NB4 (cell line): ENCODE measurements around the gene PCDHAC2.

Source experiments
- DNase-seq: peaks from one replicate; pipeline ENCODE4 v3.0.0; 2010; ENCODE audit warnings: low read depth
- H3K4me3 ChIP-seq: one replicate; pipeline ENCODE4 v1.5.1; 2011; ENCODE audit warnings: mild to moderate bottlenecking, low read depth, low read length, moderate library complexity
- MYC ChIP-seq: IDR thresholded peaks from 2 replicates; pipeline ENCODE4 v1.6.1; 2011; ENCODE audit warnings: low read depth, low read length
- POLR2A ChIP-seq: IDR thresholded peaks from 2 replicates; pipeline ENCODE4 v1.6.1; 2011; ENCODE audit warnings: mild to moderate bottlenecking; ENCODE audit not compliant: insufficient read length; ENCODE audit errors: extremely low read depth
- TF ChIP-seq, protein P1 (sequence below): IDR thresholded peaks from one replicate; pipeline ENCODE4 v1.5.1; 2012; ENCODE audit warnings: low read depth, low read length
- TF ChIP-seq, protein P2 (sequence below): IDR thresholded peaks from 2 replicates; pipeline ENCODE4 v1.6.1; 2011; ENCODE audit warnings: low read depth, low read length

Gene PCDHAC2

DNA sequence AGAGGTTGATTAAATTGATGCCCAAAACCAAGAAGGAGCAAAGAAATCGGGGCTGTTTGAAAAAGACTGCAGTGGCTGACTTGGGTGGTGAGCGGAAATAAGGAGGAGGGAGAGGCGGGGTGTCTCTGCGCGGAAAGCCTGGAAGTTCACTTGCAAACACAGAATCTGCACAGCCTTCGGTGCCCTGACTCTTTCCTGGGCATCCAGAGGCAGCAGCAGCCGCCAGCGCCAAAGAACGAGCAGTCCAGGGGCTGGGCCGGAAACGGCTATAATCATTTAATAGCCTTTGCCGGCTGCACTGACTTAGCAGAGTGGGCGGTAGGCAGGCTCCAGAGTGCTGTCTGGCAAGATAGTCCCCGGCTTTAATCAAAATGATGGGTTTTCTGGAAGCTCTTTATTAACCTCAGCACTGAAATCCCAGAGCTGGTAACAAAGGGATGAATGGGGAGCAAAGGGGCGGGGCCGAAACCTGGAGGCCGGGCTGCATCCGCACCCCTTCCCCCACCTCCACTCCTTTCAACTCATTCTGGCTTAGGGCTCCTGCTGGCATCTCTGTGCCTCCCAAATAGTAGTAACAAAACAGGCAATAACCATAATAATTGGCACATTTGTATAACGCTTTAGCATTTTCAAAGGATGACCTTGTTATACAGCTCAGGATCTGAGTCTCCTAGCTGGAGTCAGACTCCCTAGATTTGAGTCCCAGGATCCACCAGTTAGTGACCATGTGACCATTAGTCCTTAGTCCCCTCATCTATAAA lies 35.7 kb downstream of the PCDHAC2 start:
- no peak for TF ChIP-seq POLR2A
- TF ChIP-seq, protein P1, sequence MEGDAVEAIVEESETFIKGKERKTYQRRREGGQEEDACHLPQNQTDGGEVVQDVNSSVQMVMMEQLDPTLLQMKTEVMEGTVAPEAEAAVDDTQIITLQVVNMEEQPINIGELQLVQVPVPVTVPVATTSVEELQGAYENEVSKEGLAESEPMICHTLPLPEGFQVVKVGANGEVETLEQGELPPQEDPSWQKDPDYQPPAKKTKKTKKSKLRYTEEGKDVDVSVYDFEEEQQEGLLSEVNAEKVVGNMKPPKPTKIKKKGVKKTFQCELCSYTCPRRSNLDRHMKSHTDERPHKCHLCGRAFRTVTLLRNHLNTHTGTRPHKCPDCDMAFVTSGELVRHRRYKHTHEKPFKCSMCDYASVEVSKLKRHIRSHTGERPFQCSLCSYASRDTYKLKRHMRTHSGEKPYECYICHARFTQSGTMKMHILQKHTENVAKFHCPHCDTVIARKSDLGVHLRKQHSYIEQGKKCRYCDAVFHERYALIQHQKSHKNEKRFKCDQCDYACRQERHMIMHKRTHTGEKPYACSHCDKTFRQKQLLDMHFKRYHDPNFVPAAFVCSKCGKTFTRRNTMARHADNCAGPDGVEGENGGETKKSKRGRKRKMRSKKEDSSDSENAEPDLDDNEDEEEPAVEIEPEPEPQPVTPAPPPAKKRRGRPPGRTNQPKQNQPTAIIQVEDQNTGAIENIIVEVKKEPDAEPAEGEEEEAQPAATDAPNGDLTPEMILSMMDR = no peak
- TF ChIP-seq, protein P2, sequence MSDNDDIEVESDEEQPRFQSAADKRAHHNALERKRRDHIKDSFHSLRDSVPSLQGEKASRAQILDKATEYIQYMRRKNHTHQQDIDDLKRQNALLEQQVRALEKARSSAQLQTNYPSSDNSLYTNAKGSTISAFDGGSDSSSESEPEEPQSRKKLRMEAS = no peak
- no peak for TF ChIP-seq MYC
- DNase-seq = no peak
- no peak overlapping the region for H3K4me3 ChIP-seq

DNA sequence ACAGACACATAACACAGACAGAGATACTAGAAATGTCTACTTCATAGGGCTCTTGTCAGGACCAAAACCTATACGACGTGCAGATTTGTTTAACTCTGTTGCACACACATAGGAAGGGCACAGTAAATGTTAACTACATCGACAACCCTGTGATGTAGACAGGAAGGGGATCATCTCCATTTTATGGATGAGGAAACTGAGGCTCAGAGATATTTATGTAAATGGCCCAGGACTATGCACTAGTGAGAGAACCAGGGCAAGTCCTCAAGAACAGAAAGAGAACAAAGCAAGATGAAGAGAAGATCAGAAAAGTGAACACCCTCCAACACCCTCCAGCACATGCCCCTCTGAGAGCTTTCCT lies 36.3 kb downstream of the PCDHAC2 start:
- H3K4me3 ChIP-seq = no peak overlapping the region
- DNase-seq = no peak
- TF ChIP-seq, protein P1 = no peak
- TF ChIP-seq, protein P2 = no peak
- TF ChIP-seq MYC (no peak), POLR2A (no peak)

DNA sequence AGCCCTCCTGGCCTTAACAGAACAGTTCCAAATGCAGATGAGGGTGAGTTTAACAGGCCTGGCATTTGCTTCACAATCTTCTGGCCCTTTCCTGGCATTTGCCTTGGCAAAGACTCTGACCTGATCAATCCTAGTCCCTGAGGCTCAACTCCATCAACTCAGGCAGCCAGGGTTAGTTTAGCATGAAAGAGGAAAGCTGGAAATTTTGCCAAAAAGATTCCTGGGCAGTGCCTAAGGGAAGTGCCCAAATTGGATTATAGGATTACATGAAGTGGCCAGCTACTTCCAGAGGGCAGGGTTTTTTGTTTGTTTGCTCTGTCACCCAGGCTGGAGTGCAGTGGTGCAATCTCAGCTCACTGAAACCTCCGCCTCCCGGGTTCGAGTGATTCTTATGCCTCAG lies 36.8 kb downstream of the PCDHAC2 start:
- H3K4me3 ChIP-seq = no peak overlapping the region
- no peak for TF ChIP-seq POLR2A
- TF ChIP-seq, protein P2 = no peak
- TF ChIP-seq, protein P1 = no peak
- TF ChIP-seq MYC = no peak
- no peak for DNase-seq

DNA sequence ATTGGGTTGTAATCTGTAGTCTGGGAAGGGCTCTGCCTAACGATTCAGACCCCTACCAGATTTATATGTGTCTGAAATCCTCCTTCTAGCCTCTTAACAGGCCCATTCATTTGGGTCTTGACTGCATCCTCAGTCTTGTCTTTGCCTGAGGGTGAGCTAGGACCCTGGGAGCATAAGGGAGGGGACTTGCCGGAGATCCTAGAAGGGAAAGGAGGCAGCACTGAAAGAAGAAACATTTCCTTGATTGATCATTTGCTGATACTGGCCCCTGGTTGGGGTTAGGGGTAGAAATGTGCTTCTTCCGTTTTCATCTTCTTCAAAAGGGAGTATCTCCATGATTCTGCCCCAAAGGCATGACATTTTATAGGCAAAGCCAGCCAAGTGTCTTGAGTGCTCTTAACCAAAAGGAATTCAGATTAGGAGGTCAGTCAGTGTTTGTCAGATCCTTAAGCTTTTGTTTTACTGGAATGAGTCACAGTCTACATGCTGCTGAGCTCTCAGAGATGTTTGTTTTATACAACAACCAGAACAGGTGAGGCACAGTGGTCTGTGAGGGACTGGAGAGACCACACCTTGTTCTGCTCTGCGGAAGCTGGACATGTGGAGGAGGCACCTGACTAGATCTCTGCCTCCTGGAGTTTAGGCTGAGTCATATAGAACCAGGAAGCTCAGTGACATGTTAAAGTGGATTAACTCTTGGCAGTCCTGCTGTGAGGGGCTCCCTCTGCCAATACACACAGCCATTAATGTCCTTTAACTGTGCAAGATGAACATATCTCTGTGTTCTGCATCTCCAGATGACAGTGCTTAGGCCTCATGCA lies 37.7 kb downstream of the PCDHAC2 start:
- no peak overlapping the region for H3K4me3 ChIP-seq
- peak; percentile 12 for DNase-seq
- TF ChIP-seq, protein P1 = no peak
- TF ChIP-seq, protein P2 = no peak
- TF ChIP-seq POLR2A = no peak
- no peak for TF ChIP-seq MYC

DNA sequence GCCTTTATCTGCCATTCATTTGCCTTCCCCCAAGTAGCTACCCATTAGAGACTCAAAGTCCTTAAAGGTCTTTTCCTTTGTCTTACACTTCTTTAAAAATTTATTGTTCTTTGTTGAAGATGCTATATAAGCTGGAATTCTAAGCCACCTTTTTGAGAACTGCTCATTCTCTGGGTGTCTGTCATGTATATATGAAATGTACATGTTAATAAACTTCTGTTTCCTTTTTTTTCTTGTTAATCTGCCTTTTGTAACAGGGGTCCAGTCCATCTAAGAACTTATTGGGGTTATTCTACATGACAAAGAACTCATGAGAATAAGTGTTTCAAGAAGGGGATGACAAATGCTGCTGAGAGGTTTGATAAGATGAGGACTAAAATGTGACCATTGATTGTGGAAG lies 41.5 kb downstream of the PCDHAC2 start:
- no peak overlapping the region for H3K4me3 ChIP-seq
- no peak for DNase-seq
- TF ChIP-seq POLR2A (no peak), MYC (no peak)
- TF ChIP-seq, protein P2 = no peak
- TF ChIP-seq, protein P1 = no peak
